ENCODE results near the gene EXTL1.

- TF ChIP-seq CTCF (optimal IDR thresholded peaks at IDR 0.05 in 1 of 3, IDR thresholded peaks at IDR 0.05 in 1 of 3, conservative IDR thresholded peaks at IDR 0.05 in 1 of 3; ENCODE audit: extremely low read depth in 1 of 3, insufficient read depth in 2 of 3, low read length in 3 of 3) = no peak
- TF ChIP-seq EZH2 (IDR thresholded peaks at IDR 0.05; ENCODE audit: low read length) = no peak
These were observed 22.4 kb upstream of the EXTL1 start for GRCh38 chr1:25999041-25999800.
